Right renal cortex interstitium (tissue), 3 donors: ENCODE data around the gene MYRIP. TPM values are rescaled to one million over a fixed set of nuclear protein-coding genes. Genes with fewer than 3 reads are reported as not detected.
"Not testable (repeated sequence)": the region's sequence is repeated elsewhere in the genome, so short reads cannot be mapped to it uniquely, and the experiment has no call there.

ENCODE experiments used
- DNase-seq, 3 donors: peaks; one replicate each; pipeline ENCODE4 v3.0.0-alpha.2; 2013; ENCODE audit warnings: low read depth in 3 of 3, low spot score in 2 of 3
- polyA plus RNA-seq, 3 donors: library from polyadenylated mRNA; unstranded; fragments of 120-200 nt; gene quantifications; one replicate each; pipeline ENCODE4 v1.2.1, GENCODE V29; 2013; ENCODE audit not compliant: insufficient read length in 3 of 3

MYRIP gene
- polyA plus RNA-seq, 3 donors, result 1.7 to 2.5 (median 2.1) TPM

- DNase-seq, result no peak
Measured at GRCh38 chr3:40258064-40258463, 448.7 kb downstream of the MYRIP start.

- DNase-seq, result no peak
Measured at GRCh38 chr3:40258555-40258954, 449.1 kb downstream of the MYRIP start.

- no peak for DNase-seq
Measured at GRCh38 chr3:40262331-40262730, 452.9 kb downstream of the MYRIP start.

GRCh38 chr3:40264451-40264850, 455.0 kb downstream of the MYRIP start:
- no peak for DNase-seq

GRCh38 chr3:40265181-40265580, 455.8 kb downstream of the MYRIP start:
- no peak for DNase-seq

GRCh38 chr3:40267937-40268724, 458.7 kb downstream of the MYRIP start:
- DNase-seq, result no peak

GRCh38 chr3:40268802-40269524, 459.6 kb downstream of the MYRIP start:
- no peak for DNase-seq

GRCh38 chr3:40278791-40279190, 469.4 kb downstream of the MYRIP start:
- DNase-seq, result no peak

- no peak for DNase-seq
Measured at GRCh38 chr3:40281995-40282394, 472.6 kb downstream of the MYRIP start.

- DNase-seq, result not testable (repeated sequence)
Measured at GRCh38 chr3:40283057-40283456, 473.6 kb downstream of the MYRIP start.

- DNase-seq, result no peak
Measured at GRCh38 chr3:40287248-40287647, 477.8 kb downstream of the MYRIP start.

GRCh38 chr3:40290396-40290795, 481.0 kb downstream of the MYRIP start:
- DNase-seq, result no peak

- no peak for DNase-seq
Measured at GRCh38 chr3:40291471-40291870, 482.1 kb downstream of the MYRIP start.

GRCh38 chr3:40292637-40293349, 483.4 kb downstream of the MYRIP start:
- DNase-seq, result no peak

GRCh38 chr3:40294434-40294833, 485.0 kb downstream of the MYRIP start:
- no peak for DNase-seq

GRCh38 chr3:40298075-40298474, 488.7 kb downstream of the MYRIP start:
- DNase-seq, result no peak

- DNase-seq, result no peak
Measured at GRCh38 chr3:40299130-40299720, 489.8 kb downstream of the MYRIP start.

- DNase-seq, result no peak
Measured at GRCh38 chr3:40299721-40300335, 490.4 kb downstream of the MYRIP start.

- no peak for DNase-seq
Measured at GRCh38 chr3:40302784-40303183, 493.4 kb downstream of the MYRIP start.

GRCh38 chr3:40304352-40304751, 494.9 kb downstream of the MYRIP start:
- no peak for DNase-seq

GRCh38 chr3:40306336-40306735, 496.9 kb downstream of the MYRIP start:
- no peak for DNase-seq
